SU-DHL-6 (cell line): ENCODE results near the gene DNMBP.

Source experiments
- CTCF ChIP-seq: fragments of 200-600 bp; sonication (generic); IDR thresholded peaks from one replicate; pipeline ENCODE4 v1.5.1; 2017; ENCODE audit warnings: antibody characterized with exemption, mild to moderate bottlenecking, low read length, moderate library complexity; ENCODE audit not compliant: insufficient read depth, poor library complexity, severe bottlenecking
- EZH2phosphoT487 ChIP-seq: fragments of 200-600 bp; sonication (generic), shearing (Covaris generic); conservative IDR thresholded peaks from 2 replicates; pipeline ENCODE4 v1.6.1; 2018; ENCODE audit warnings: mild to moderate bottlenecking, antibody characterized with exemption, low read length, moderate library complexity, mixed read lengths

- TF ChIP-seq CTCF (no peak), EZH2phosphoT487 (no peak)
These were observed 14.5 kb downstream of the DNMBP start for GRCh38 chr10:99995269-99995668.
